ENCODE measurements around the gene CLASP2.
"Not testable (repeated sequence)": the region's sequence is repeated elsewhere in the genome, so short reads cannot be mapped to it uniquely, and the experiment has no call there.

The CLASP2 gene

DNA sequence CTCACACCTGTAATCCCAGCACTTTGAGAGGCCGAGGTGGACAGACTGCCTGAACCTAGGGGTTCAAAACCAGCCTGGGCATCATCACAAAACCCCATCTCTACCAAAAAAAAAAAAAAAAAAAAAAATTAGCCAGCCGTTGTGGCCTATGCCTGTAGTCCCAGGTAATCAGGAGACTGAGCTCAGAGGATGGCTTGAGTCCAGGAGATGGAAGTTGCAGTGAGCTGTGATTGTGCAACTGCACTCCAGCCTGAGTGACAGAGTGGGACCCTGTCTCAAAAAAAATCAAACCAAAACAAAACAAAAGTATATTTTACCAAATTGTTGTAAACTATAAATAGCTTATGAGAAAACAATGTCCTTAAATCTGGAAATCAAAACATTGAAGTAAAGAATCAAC lies 243.2 kb downstream of the CLASP2 start:
- no peak for FAIRE-seq
- DNase-seq (ENCODE audit: extremely low spot score, insufficient read length, low read depth): no peak

DNA sequence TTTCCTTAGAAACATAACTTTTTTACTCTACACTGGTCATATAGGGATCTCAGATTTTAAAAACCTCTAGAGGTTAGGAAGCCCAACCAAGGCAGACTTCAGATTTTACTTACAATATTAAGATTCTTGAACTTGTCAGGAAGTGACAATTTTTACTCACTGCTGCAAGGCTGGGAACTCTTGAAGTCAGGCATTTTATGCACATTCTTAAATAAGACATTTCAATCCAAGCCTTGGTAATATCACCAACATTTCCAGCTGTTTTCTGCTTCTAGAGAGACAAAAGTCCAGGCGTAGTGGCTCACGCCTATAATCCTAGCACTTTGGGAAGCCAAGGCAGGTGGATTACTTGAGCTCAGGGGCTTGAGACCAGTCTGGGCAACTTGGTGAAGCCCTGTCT lies 244.2 kb downstream of the CLASP2 start:
- DNase-seq (ENCODE audit: extremely low spot score, insufficient read length, low read depth) (no peak), FAIRE-seq (no peak)

DNA sequence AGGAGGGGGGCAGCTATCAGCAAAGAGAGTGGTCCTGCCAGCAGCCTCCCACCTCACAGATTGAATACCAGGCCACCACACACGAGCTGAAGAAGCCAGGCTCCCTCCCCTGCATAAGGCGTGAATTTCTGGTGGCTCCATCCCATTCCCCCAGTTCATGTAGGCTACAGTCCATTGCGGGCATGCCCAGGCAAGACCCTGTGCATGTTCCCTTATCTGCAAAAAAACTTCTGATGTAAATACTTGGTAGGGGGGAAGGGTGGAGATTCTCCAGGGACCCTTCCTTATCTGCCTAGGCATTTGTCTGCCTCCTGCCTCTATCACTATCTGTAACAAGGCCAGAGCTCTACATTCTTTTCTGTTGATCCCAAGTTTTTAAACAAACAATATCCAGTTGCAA lies 250.3 kb downstream of the CLASP2 start:
- FAIRE-seq: no peak
- no peak for DNase-seq (ENCODE audit: extremely low spot score, insufficient read length, low read depth)

DNA sequence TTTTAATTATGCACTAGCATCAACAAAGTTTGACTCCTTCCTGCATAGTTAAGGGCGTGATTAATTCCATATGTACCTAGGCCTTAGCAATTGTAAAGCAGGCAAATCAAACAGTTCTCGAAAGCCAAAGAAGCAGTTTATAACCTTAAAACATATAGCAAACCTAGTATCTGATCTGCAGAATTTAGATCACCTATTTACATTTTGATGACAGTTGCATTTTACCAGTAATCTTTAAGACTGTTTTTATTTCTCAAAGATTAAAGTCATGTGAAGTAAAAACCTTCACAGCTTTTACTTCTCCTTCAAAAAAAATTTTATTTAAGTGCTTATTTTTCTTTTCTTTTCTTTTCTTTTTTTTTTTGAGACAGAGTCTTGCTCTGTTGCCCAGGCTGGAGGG lies 257.0 kb downstream of the CLASP2 start:
- FAIRE-seq: no peak
- DNase-seq (ENCODE audit: extremely low spot score, insufficient read length, low read depth): no peak

DNA sequence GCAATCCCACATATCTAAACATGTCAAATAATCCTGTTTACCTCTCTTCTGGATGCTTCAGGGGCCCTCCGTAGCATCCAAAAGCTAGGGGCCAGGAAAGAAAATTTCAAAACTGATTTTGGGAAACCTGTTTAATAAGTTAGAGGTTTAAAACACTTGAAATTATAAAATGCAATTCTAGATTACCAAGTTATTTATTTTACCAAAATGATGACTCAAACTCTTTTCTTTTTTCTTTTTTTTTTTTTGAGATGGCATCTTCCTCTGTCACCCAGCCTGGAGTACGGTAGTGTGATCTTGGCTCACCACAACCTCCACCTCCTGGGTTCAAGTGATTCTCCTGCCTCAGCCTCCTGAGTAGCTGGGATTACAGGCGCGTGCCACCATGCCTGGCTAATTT lies 258.5 kb downstream of the CLASP2 start:
- DNase-seq (ENCODE audit: extremely low spot score, insufficient read length, low read depth); FAIRE-seq: not testable (repeated sequence)

DNA sequence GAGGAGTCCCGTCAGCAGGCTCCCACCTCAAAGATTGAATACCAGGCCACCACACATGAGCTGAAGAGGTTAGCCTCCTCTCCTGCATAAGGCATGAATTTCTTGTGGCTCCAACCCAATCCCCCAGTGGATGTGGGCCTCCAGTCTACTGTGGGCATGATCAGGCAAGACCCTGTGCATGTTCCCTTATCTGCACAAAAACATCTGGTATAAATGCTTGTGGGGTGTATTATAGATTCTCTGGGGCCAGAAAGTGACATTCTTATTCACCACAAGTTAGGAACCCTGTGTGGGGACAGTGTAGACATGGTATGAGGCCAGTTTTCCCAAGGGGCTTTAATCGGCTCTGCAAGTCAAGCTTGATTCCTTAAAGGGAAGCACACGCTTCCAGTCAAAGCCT lies 259.6 kb downstream of the CLASP2 start:
- FAIRE-seq (no peak), DNase-seq (ENCODE audit: extremely low spot score, insufficient read length, low read depth) (no peak)

DNA sequence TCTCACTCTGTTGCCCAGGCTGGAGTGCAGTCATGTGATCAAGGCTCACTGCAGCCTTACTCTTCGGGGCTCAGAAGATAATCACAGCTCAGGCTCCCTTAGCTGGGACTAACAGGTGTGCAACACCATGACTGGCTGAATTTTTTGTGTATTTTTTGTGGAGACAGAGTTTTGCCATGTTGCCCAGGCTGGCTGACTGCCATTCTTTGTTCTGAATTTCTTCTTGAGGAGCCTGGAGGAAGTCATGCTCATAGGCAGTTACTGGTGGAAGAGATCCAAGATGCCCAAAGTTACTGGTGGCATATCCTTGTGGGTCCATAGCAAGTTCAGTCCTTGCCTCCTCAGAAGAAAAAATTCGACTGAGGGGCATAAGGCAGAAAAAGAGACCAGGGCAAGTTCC lies 261.3 kb downstream of the CLASP2 start:
- FAIRE-seq (no peak), DNase-seq (ENCODE audit: extremely low spot score, insufficient read length, low read depth) (no peak)

DNA sequence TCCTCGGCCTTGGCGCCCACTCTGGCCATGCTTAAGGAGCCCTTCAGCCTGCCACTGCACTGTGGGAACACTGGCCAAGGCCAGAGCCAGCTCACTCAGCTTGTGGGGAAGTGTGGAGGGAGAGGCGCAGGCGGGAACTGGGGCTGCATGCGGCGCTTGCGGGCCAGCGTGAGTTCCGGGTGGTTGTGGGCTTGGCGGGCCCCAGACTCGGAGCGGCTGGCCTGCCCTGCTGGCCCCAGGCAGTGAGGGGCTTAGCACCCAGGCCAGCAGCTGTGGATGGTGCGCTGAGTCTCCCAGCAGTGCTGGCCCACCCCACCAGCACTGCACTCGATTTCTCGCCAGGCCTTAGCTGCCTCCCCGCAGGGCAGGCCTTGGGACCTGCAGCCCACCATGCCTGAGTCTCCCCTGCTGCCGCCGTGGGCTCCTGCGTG lies 264.7 kb downstream of the CLASP2 start:
- FAIRE-seq (no peak), DNase-seq (ENCODE audit: extremely low spot score, insufficient read length, low read depth) (no peak)

DNA sequence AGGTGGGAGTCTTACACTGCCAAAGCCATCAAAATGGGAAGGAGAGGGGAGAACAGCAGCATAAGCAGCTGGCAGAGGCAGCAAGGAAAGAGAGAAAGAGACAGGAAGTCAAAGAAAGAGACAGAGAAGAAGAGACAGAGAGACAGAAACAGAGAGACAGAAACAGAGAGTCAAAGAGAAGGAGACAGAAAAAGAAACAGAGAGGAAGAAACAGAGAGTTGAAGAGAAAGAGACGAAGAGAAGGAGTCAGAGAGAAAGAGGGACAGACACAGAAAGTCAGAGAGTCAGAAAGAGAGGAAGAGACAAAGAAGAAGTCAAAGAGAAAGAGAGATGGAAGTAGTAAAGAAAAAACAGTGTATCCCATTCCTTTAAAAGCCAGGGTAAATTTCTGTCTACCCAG lies 266.1 kb downstream of the CLASP2 start:
- DNase-seq (ENCODE audit: extremely low spot score, insufficient read length, low read depth); FAIRE-seq: not testable (repeated sequence)

DNA sequence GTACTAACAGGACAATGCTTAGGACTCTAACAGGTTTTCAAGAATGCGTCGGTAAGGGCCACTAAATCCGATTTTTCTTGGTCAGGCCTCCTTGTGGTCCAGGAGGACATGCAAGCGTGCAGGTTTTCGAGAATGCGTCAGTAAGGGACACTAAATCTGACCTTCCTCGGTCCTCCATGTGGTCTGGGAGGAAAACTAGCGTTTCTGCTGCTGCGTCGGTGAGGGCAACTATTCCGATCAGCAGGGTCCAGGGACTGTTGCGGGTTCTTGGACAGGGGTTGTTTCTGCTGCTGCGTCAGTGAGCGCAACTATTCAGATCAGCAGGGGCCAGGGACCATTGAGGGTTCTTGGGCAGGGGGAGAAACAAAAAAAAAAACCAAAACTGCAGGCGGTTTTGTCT lies 270.1 kb downstream of the CLASP2 start:
- DNase-seq (ENCODE audit: extremely low spot score, insufficient read length, low read depth): no peak
- no peak for FAIRE-seq

DNA sequence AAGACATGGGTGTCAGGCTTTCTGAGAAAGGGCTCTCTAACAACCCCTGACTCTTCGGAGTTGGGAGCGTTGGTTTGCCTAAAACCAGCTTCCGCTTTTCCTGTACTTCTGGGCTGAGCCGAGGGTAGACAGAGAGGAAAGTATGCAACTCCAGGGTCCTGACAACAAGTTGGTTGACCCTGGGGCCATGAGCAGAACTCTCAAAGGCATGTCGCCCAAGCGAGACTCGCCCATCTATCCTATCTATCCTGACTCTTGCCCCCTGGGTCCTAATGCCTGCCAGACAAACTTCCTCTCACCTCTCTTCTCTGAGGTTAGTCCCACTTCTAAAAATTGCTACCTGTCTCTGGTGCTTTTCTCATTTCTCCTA lies 270.8 kb downstream of the CLASP2 start:
- FAIRE-seq; DNase-seq (ENCODE audit: extremely low spot score, insufficient read length, low read depth): not testable (repeated sequence)
